ENCODE data around the gene PHOSPHO1. TPM values are rescaled to one million over a fixed set of nuclear protein-coding genes. Genes with fewer than 3 reads are reported as not detected.
"Not testable (repeated sequence)": the region's sequence is repeated elsewhere in the genome, so short reads cannot be mapped to it uniquely, and the experiment has no call there.

Gene PHOSPHO1
- total RNA-seq, 1 experiment from 2014 or later = 0.39 TPM

- no peak overlapping the region for H3K27ac ChIP-seq
- DNase-seq (ENCODE audit: low read depth in 1 of 2, low spot score in 2 of 2) = no peak
- no peaks in the 10 kb centered on the region for H3K36me3 ChIP-seq
- no peaks in the 10 kb centered on the region for H3K9me3 ChIP-seq (replicated peaks)
- H3K4me3 ChIP-seq = no peak overlapping the region
- no peaks in the 10 kb centered on the region for H3K4me1 ChIP-seq (replicated peaks)
- H3K27me3 ChIP-seq (replicated peaks) = peaks cover 17% of the 10 kb centered on the region; the same call in 1 of the 2 replicates
Observed at GRCh38 chr17:49201481-49201927, 29.1 kb downstream of the PHOSPHO1 start.

DNA sequence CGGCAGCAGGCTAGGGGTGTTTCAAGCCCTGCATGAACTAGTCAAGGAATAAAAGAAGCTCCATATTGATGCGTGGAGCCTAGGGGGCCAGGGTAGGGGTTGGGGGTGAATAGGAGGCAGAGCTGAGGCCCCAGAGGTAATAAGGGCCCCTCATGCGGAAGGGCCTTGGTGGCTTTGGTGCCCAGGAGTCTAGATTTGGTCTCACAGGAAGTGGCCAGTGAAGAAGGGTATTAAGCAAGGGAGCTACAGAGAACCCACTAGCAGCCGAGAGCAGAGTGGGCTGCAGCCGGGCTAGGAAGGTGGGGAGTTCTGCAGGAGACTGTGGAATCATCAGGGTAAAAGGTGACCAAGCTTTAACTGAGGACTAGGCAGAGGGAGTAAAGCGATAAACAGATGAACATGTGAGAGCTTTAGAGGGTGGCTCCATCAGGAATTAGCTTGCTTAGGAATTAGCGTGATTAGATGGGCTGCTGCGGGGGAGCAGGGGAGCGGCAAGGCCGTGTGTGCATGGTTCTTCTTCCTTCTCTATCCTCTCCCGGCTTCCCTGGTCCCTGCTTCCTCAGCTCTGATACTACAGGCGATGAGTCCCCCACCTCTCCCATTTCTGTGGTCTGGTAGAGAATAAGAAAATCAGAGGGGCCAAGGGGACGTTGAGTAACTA, 30.0 kb downstream of the PHOSPHO1 start:
- Histone ChIP-seq H3K27ac (no peak overlapping the region), H3K4me1 (replicated peaks) (no peaks in the 10 kb centered on the region), H3K4me3 (no peak overlapping the region), H3K36me3 (no peaks in the 10 kb centered on the region), H3K9me3 (replicated peaks) (no peaks in the 10 kb centered on the region), H3K27me3 (replicated peaks) (peaks cover 17% of the 10 kb centered on the region; the same call in 1 of the 2 replicates)
- DNase-seq (ENCODE audit: low read depth in 1 of 2, low spot score in 2 of 2) = no peak

GRCh38 chr17:49198211-49198610, 32.4 kb downstream of the PHOSPHO1 start:
- Histone ChIP-seq H3K4me1 (replicated peaks) (no peaks in the 10 kb centered on the region), H3K4me3 (no peak overlapping the region), H3K27me3 (replicated peaks) (peaks cover 14% of the 10 kb centered on the region; the same call in 1 of the 2 replicates), H3K27ac (no peak overlapping the region), H3K36me3 (no peaks in the 10 kb centered on the region), H3K9me3 (replicated peaks) (no peaks in the 10 kb centered on the region)
- no peak for DNase-seq (ENCODE audit: low read depth in 1 of 2, low spot score in 2 of 2)

DNA sequence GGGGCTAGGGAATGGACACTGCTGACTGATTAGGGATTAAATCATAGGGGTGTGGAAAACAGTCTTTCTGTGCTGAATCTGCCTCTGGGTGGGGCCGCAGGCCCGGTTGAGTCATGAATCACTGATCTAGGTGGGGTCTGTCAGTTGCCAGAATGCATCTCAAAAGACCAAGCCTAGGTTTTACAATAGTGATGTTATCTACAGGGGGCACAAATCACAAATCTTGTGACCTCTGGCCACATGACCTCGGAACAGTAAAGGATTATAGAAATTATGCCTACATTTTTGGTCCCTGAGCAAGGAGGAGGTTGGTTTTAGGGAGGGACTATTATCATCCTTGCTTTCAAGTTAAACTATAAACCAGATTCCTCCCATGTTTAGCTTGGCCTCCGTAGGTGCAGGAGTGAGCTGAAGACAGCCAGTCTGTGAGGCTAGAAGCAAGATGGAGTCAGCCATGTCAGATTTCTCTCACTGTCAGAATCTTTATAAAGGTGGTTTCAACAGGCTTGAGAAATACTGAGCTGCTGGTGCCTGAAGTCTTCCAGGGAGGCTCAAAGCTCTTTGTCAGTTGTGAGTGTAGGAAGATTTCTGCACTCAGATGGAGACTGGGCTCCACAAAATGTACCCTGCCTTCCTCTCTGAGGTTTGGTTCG, 33.1 kb downstream of the PHOSPHO1 start:
- no peak for DNase-seq (ENCODE audit: low read depth in 1 of 2, low spot score in 2 of 2)

GRCh38 chr17:49196520-49196919, 34.1 kb downstream of the PHOSPHO1 start:
- no peaks in the 10 kb centered on the region for H3K27me3 ChIP-seq (replicated peaks)
- DNase-seq (ENCODE audit: low read depth in 1 of 2, low spot score in 2 of 2) = no peak
- H3K4me1 ChIP-seq (replicated peaks) = no peaks in the 10 kb centered on the region
- no peaks in the 10 kb centered on the region for H3K36me3 ChIP-seq
- H3K4me3 ChIP-seq = no peak overlapping the region
- H3K9me3 ChIP-seq (replicated peaks) = no peaks in the 10 kb centered on the region
- no peak overlapping the region for H3K27ac ChIP-seq

More for the DNA sequence above, 33.1 kb downstream of the PHOSPHO1 start:
- Histone ChIP-seq H3K36me3 (no peaks in the 10 kb centered on the region), H3K27ac (no peak overlapping the region), H3K4me3 (no peak overlapping the region), H3K4me1 (replicated peaks) (no peaks in the 10 kb centered on the region), H3K9me3 (replicated peaks) (no peaks in the 10 kb centered on the region), H3K27me3 (replicated peaks) (peaks cover 8% of the 10 kb centered on the region; the same call in 1 of the 2 replicates)

DNA sequence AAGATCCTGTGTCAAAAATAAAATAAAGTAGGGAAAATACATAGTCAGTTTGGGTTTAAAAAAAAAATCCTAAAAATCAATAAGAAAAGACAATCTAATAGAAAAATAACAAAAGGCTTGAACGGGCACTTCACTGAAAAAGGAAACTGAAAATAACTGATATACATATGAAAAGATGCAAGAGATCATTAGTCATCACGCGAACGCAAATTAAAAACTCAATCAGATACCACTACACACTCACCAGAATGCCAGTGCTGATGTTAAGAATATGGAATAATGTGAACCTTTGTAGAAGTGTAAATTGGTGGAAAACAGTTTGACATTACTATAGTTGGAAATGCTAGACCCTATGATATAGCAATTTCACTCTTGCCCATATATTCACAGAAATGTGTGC, 34.8 kb downstream of the PHOSPHO1 start:
- H3K27me3 ChIP-seq (replicated peaks) = no peaks in the 10 kb centered on the region

GRCh38 chr17:49194297-49194607, 36.3 kb downstream of the PHOSPHO1 start:
- Histone ChIP-seq H3K4me3 (no peak overlapping the region), H3K9me3 (replicated peaks) (no peaks in the 10 kb centered on the region), H3K4me1 (replicated peaks) (no peaks in the 10 kb centered on the region)

More for the DNA sequence above, 34.8 kb downstream of the PHOSPHO1 start:
- H3K9me3 ChIP-seq (replicated peaks) = no peaks in the 10 kb centered on the region
- H3K36me3 ChIP-seq = no peaks in the 10 kb centered on the region
- no peak overlapping the region for H3K4me3 ChIP-seq
- DNase-seq (ENCODE audit: low read depth in 1 of 2, low spot score in 2 of 2) = no peak
- no peak overlapping the region for H3K27ac ChIP-seq
- H3K4me1 ChIP-seq (replicated peaks) = no peaks in the 10 kb centered on the region

GRCh38 chr17:49193513-49194296, 36.9 kb downstream of the PHOSPHO1 start:
- Histone ChIP-seq H3K27ac (no peak overlapping the region), H3K36me3 (no peaks in the 10 kb centered on the region), H3K4me1 (replicated peaks) (no peaks in the 10 kb centered on the region), H3K4me3 (peak overlapping the region; percentile 68), H3K27me3 (replicated peaks) (no peaks in the 10 kb centered on the region), H3K9me3 (replicated peaks) (no peaks in the 10 kb centered on the region)
- DNase-seq (ENCODE audit: low read depth in 1 of 2, low spot score in 2 of 2) = peak; percentile 64 to 75

More at GRCh38 chr17:49194297-49194607, 36.3 kb downstream of the PHOSPHO1 start:
- no peak overlapping the region for H3K27ac ChIP-seq
- H3K36me3 ChIP-seq = no peaks in the 10 kb centered on the region
- H3K27me3 ChIP-seq (replicated peaks) = no peaks in the 10 kb centered on the region
- no peak for DNase-seq (ENCODE audit: low read depth in 1 of 2, low spot score in 2 of 2)

DNA sequence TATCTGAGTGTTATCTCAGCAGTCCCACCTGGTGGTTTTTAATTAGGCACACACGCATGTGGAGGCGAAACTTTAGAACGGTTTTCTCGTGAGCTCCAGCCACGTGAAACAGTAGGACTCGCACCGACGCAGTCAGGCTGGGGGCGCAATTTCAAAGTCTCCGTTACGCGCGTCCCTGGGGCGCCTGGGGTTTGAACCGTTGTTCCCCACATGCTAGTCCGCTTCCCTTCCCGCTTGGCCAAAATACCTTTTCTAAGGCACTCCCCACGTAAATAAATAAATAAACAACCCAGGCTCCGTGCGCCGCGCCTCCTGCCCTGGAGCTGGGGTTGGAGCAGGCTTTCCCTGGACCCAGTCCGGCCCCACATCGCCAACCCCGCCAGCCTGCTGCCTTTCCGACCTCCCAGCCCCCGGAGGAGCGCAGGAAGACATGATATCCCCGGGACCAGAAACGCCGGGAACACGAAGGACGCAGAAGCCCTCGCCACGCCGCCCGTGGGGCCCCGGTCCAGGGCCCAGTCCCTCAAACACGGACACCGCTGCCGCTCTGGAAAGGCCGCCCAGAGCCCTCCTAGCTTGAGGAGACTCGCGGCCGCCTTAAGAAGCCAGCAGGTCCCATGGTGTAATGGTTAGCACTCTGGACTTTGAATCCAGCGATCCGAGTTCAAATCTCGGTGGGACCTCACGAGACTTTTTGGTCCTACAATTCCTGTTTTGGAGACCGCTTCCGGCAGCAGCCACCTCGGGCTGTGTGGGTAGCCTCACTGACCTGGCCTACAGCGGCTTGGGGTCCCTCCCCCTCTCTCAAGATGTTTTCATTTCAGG, 38.5 kb downstream of the PHOSPHO1 start:
- Histone ChIP-seq H3K4me1 (replicated peaks) (peaks cover 8% of the 10 kb centered on the region), H3K9me3 (replicated peaks) (no peaks in the 10 kb centered on the region), H3K27ac (peak overlapping the region; percentile 89), H3K36me3 (no peaks in the 10 kb centered on the region), H3K4me3 (peak overlapping the region; percentile 68), H3K27me3 (replicated peaks) (no peaks in the 10 kb centered on the region)
- peak in 1 of 2 experiments; percentile 93 for DNase-seq (ENCODE audit: low read depth in 1 of 2, low spot score in 2 of 2)

DNA sequence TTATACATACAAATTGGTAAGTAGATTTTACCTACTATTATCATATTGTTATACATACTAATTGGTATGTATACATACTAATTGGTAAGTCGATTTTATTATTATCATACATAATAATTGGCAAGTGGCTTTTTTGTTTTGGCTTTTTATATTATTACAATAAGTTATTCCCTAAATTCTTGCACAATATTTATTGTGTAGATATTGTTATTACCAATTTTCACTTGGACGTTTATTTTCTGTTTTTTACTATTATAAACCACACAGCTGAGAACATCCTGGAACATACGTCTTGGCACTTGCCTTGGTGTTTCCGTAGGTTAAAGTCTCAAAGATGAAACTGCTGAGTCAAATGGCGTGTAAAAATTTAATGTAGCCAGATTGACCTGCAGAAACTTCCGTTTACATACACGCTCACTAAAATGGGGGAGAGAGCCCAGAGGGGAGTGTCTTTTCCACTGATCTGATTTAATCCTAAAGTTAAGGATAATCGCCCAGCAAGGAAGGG, 39.1 kb downstream of the PHOSPHO1 start:
- H3K27ac ChIP-seq = peak overlapping the region; percentile 89
- no peak for DNase-seq (ENCODE audit: low read depth in 1 of 2, low spot score in 2 of 2)
- no peaks in the 10 kb centered on the region for H3K27me3 ChIP-seq (replicated peaks)
- no peaks in the 10 kb centered on the region for H3K9me3 ChIP-seq (replicated peaks)
- no peaks in the 10 kb centered on the region for H3K36me3 ChIP-seq
- peak overlapping the region; percentile 68 for H3K4me3 ChIP-seq
- peaks cover 12% of the 10 kb centered on the region for H3K4me1 ChIP-seq (replicated peaks)

GRCh38 chr17:49190932-49191331, 39.7 kb downstream of the PHOSPHO1 start:
- peaks cover 12% of the 10 kb centered on the region for H3K4me1 ChIP-seq (replicated peaks)
- H3K9me3 ChIP-seq (replicated peaks) = peaks cover under 1% of the 10 kb centered on the region; the same call in 1 of the 2 replicates
- H3K4me3 ChIP-seq = no peak overlapping the region
- DNase-seq (ENCODE audit: low read depth in 1 of 2, low spot score in 2 of 2) = no peak
- no peak overlapping the region for H3K27ac ChIP-seq
- no peaks in the 10 kb centered on the region for H3K27me3 ChIP-seq (replicated peaks)
- H3K36me3 ChIP-seq = no peaks in the 10 kb centered on the region

DNA sequence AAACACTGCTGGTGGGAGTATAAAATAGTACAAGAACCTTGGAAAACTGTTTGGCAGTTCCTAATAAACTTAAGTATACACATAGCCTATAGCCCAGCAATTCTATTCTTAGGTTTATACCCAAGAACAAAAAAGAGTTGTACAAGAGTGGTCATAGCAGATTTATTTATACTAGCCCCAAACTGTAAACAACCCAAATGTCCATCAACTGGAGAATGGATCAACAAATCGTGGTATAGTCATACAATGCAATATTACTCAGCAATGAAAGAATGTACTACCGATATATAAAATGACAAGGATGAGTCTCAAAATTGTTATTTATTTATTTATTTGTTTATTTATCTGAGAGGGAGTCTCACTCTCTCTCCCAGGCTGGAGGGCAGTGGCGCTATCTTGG, 43.3 kb downstream of the PHOSPHO1 start:
- Histone ChIP-seq H3K4me3 (no peak overlapping the region), H3K27me3 (replicated peaks) (no peaks in the 10 kb centered on the region), H3K27ac (no peak overlapping the region), H3K9me3 (replicated peaks) (peaks cover 11% of the 10 kb centered on the region), H3K36me3 (no peaks in the 10 kb centered on the region), H3K4me1 (replicated peaks) (peaks cover 12% of the 10 kb centered on the region)
- DNase-seq (ENCODE audit: low read depth in 1 of 2, low spot score in 2 of 2) = peak; percentile 59 to 84

DNA sequence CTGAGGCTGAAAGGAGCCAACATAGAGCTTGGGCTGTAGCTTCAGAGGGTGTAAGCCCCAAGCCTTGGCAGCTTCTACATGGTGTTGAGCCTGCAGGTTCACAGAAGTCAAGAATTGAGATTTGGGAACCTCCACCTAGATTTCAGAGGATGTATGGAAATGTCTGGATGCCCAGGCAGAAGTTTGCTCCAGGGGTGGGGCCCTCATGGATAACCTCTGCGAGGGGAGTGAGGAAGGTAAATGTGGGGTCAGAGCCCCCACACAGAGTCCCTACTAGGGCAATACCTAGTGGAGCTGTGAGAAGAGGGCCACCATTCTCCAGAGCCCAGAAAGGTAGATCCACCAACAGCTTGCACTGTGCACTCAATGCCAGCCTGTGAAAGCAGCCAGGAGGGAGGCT, 45.2 kb downstream of the PHOSPHO1 start:
- Histone ChIP-seq H3K4me1 (replicated peaks) (peaks cover 12% of the 10 kb centered on the region), H3K9me3 (replicated peaks) (peaks cover 11% of the 10 kb centered on the region)
- H3K27me3 ChIP-seq (replicated peaks); DNase-seq (ENCODE audit: low read depth in 1 of 2, low spot score in 2 of 2); H3K4me3 ChIP-seq; H3K27ac ChIP-seq; H3K36me3 ChIP-seq: not testable (repeated sequence)

Measured in SJSA1 (cell line).